GM18951 (cell line): ENCODE data around the gene ICAM3.
A peak's percentile ranks its signal among the peaks of the same experiment; 100 is the strongest.

Experiments
- POLR2A ChIP-seq: IDR thresholded peaks from 4 replicates; pipeline ENCODE4 v1.6.1; 2011; ENCODE audit warnings: mild to moderate bottlenecking; ENCODE audit not compliant: insufficient read length, insufficient read depth; ENCODE audit errors: extremely low read depth
- in situ Hi-C: fragments of 300-500 bp; cut with MboI; formaldehyde crosslinking; loops from one replicate; pipeline ENCODE4 v1.12.0; 2022; ENCODE audit warnings: low sequenced_read_pairs, mixed read lengths, inconsistent platforms; ENCODE audit not compliant: unreplicated experiment

The ICAM3 gene

GRCh38 chr19:10318807-10319682, 20.4 kb downstream of the ICAM3 start:
- in situ Hi-C loops: no loop called here
- no peak for TF ChIP-seq POLR2A

- TF ChIP-seq POLR2A: no peak
- in situ Hi-C loops: no loop called here
These were observed 21.5 kb downstream of the ICAM3 start for GRCh38 chr19:10317857-10318462.

GRCh38 chr19:10317045-10317856, 22.2 kb downstream of the ICAM3 start:
- no peak for TF ChIP-seq POLR2A
- in situ Hi-C loops: no loop called here

- TF ChIP-seq POLR2A: no peak
These were observed 23.0 kb downstream of the ICAM3 start for GRCh38 chr19:10316229-10317044.

GRCh38 chr19:10315335-10316214, 23.8 kb downstream of the ICAM3 start, which contains the start of gene FDX2:
Gene FDX2, minus strand, starts transcription at chr19:10316015. Its CDS starts 19 bp downstream, at chr19:10315996.
- in situ Hi-C loops: no loop called here
- peak; percentile 77 for TF ChIP-seq POLR2A

More at GRCh38 chr19:10316229-10317044, 23.0 kb downstream of the ICAM3 start:
- in situ Hi-C loops: no loop called here

GRCh38 chr19:10309423-10309822, 30.0 kb downstream of the ICAM3 start, which contains the start of gene ZGLP1:
Gene ZGLP1, minus strand, starts transcription at chr19:10309815.
- TF ChIP-seq POLR2A: no peak
- in situ Hi-C loops: no loop called here

- in situ Hi-C loops: no loop called here
- TF ChIP-seq POLR2A: no peak
These were observed 33.1 kb downstream of the ICAM3 start for GRCh38 chr19:10306327-10306726.

- no peak for TF ChIP-seq POLR2A
- in situ Hi-C loops: no loop called here
These were observed 34.2 kb downstream of the ICAM3 start for GRCh38 chr19:10305139-10305806.

GRCh38 chr19:10299545-10300458, 39.6 kb downstream of the ICAM3 start:
- in situ Hi-C loops: no loop called here
- TF ChIP-seq POLR2A: no peak
